Omental fat pad (tissue), 4 donors: ENCODE data around the gene OXNAD1. TPM values are rescaled to one million over a fixed set of nuclear protein-coding genes. Genes with fewer than 3 reads are reported as not detected.

Source experiments
- ATAC-seq: fragments of 150-250 bp; one replicate; pipeline ENCODE4 v1.9.1; 2016; ENCODE audit warnings: mild to moderate bottlenecking, moderate library complexity; ENCODE audit not compliant: low FRiP score
- DNase-seq: peaks from one replicate; pipeline ENCODE4 v3.0.0-alpha.2; 2019; ENCODE audit warnings: low spot score
- CTCF ChIP-seq, 3 donors: fragments of 450-650 bp; IDR thresholded peaks; one replicate each; pipeline ENCODE4 v1.5.1; 2016 to 2017; ENCODE audit warnings: antibody characterized with exemption in 3 of 3, mild to moderate bottlenecking in 3 of 3, moderate library complexity in 2 of 3
- total RNA-seq, 4 donors: library from RNA; depleted of rRNA; stranded (reverse); fragments of >200 nt; gene quantifications; one replicate each; pipeline ENCODE4 v1.1.0, GENCODE V29; 2016

OXNAD1 gene, protein sequence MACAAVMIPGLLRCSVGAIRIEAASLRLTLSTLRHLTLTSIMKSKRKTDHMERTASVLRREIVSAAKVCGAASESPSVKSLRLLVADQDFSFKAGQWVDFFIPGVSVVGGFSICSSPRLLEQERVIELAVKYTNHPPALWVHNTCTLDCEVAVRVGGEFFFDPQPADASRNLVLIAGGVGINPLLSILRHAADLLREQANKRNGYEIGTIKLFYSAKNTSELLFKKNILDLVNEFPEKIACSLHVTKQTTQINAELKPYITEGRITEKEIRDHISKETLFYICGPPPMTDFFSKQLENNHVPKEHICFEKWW
- 10 to 100 TPM; 13.7 to 21.3 (median 15.2) TPM for total RNA-seq

DNA sequence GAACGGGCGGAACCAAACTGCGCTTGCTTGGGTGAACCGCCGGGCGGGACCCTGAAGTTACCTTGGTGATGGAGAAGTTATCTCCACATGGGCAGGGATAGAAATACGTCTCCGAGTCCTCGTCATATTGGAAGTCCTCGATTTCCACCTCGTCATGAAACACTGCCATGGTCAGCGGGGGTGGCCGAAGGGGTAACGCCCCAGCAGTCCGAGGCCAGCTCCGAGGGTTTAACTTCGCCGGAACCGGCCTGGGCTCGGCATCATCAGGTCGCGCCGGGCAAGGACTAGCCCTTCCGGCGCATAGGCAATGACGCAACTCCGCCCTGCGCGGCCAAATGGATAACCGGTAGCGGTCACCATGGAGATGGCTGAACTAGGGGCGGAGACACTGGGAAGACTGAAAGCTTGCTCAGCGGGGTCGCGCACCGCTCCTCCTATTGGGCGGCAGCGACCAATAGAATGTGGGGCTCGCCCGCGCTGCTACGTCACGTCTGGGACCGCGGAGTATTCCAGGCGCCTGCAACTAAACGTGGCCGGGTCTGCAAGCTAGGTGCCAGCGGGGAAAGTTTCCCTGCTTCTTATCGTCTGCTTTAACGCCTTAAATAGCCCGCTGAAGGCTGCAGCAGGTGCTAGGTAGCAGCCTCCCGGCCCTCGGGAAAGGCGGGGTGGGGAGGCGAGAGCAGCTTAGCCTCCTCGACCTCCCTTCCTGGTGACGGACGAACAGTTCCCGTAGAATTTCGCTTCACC is at the start of gene OXNAD1, which contains the start of gene DPH3:
Gene OXNAD1 (plus strand): TSS at position 505 of the 747 bp plus-strand sequence. CDS start 5,741 bp downstream, outside the sequence.
Gene DPH3 (minus strand): TSS at position 236 of the 747 bp plus-strand sequence. CDS start 67 bp downstream, at position 169.
- TF ChIP-seq CTCF (IDR thresholded peaks at IDR 0.05) = no peak
- ATAC-seq (peak; percentile 99), DNase-seq (peak; percentile 98)

- TF ChIP-seq CTCF (IDR thresholded peaks at IDR 0.05) = no peak
- DNase-seq (no peak), ATAC-seq (no peak)
These were observed 48.6 kb upstream of the OXNAD1 start for GRCh38 chr3:16216373-16216935.

- ATAC-seq = no peak
- TF ChIP-seq CTCF (IDR thresholded peaks at IDR 0.05) = no peak
- no peak for DNase-seq
These were observed 45.2 kb upstream of the OXNAD1 start for GRCh38 chr3:16219777-16220176.

- ATAC-seq = no peak
- TF ChIP-seq CTCF (IDR thresholded peaks at IDR 0.05) = no peak
These were observed 43.0 kb upstream of the OXNAD1 start for GRCh38 chr3:16221990-16222389.

GRCh38 chr3:16222547-16222946 is 42.5 kb upstream of the OXNAD1 start:
- DNase-seq (no peak), ATAC-seq (no peak)
- no peak for TF ChIP-seq CTCF (IDR thresholded peaks at IDR 0.05)

More at GRCh38 chr3:16221990-16222389, 43.0 kb upstream of the OXNAD1 start:
- DNase-seq = no peak

GRCh38 chr3:16224325-16224724 is 40.7 kb upstream of the OXNAD1 start:
- DNase-seq = no peak
- ATAC-seq = no peak
- TF ChIP-seq CTCF (IDR thresholded peaks at IDR 0.05) = no peak
